NCI-H82 (cell line): ENCODE data around the gene TMEM175.

Experiments
- DNase-seq: peaks from one replicate; lab custom pipeline; 2025; lab: John Stamatoyannopoulos, UW

Gene TMEM175

GRCh38 chr4:947491-947971 is 15.3 kb downstream of the TMEM175 start:
- no peak for DNase-seq

GRCh38 chr4:948101-948935 is 16.1 kb downstream of the TMEM175 start:
- no peak for DNase-seq

DNA sequence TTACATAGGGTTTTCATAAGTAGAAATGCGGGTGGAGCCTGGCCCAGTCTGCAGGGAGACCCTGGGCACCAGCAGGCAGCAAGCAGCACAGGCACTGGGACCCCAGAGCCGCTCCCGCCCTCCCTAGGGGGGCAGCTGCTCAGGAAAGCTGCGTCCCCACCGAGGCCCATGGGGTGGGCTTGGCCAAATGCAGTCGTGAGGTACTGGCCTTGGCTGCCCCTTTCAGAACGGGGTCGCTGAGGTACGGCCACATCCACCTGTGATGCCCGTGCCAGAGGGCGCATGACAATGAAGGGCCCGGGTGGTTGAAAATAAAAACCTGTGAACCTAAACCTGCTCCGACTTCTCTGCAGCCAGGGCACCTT is 16.7 kb downstream of the TMEM175 start:
- no peak for DNase-seq

DNA sequence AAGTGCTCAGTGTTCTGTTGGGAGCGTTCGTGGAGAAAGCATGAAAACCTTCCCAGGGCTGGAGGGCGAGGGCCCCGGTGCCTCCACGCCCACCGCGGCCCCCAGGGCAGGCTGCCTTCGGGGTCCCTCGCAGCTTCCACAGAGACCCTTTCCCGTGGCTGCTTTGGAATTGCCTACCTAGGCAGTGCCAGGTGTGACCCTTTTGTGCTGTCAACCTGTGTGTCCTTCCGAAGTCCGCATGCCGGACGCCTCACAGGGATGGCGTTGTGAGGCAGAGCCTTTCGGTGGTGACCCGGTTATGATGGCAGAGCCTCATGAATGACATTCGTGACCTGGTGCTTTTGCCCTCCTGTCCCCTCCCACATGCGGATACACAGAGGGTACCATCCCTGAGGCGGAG is 17.4 kb downstream of the TMEM175 start:
- DNase-seq, result no peak

- no peak for DNase-seq
Observed at GRCh38 chr4:950136-951020, 18.1 kb downstream of the TMEM175 start.

GRCh38 chr4:951186-951585 is 18.9 kb downstream of the TMEM175 start:
- DNase-seq, result no peak

DNA sequence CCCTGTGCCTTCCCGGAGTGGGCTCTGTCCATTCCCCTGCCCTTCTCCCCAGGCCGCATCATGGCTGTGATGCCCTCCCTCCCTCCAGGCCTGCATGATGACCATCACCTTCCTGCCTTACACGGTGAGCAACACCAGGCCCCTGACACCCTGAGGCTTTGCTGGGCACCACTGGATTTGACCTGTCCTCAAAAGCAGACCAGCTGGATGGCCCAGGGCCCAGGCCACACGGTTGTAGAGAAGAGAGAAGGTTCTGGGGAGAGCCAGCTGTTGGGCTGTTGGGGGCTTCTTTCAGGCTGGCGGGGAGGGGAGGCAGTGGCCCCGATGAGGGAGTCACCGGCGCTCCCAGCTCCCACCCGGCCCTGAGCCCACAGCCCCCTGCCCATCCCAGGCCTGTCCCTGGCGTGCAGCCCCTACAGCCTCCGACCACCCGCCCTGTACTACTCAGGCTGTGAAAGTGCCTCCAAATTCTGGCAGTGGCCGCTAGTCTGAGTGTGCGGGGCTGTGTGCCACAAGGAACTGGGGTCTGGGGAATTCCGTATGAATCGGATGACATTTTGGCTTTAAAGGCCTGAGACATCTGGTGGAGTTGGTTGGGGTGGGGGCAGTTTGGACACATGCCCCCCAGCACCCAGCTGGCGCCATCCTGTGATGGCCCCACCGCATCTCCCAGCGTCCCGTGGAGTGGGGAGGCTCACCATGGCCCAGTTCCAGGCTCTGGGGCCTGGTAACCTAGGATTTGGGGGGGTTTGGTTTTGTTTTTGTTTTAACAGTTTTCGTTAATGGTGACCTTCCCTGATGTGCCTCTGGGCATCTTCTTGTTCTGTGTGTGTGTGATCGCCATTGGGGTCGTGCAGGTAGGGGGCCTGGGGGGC is 19.6 kb downstream of the TMEM175 start:
- no peak for DNase-seq

DNA sequence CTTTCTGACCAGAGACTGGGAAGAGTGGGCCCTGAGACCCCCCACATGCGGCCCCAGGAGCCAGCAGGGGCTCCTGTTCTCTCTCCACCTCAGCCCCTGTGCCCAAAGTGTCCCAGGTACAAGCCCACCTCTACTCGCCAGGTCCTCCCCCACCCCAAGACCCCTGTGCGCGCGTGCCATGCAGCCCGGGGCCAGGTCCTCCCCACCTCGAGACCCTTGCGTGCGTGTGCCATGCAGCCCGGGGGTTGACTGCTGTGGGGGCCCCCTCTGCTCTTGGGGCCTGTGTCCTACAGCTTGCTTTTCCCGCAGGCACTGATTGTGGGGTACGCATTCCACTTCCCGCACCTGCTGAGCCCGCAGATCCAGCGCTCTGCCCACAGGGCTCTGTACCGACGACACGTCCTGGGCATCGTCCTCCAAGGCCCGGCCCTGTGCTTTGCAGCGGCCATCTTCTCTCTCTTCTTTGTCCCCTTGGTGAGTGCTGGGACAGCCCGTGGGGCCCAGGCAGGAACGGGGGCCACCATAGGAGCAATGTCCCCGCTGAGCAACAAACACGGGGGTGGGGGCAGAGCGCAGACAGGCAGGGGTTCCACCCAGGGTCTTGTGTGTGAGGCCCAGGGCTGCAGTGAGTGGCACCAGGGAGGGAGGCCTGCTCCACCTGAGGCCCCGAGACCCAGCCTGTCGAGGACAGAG is 20.8 kb downstream of the TMEM175 start:
- DNase-seq, result no peak

DNA sequence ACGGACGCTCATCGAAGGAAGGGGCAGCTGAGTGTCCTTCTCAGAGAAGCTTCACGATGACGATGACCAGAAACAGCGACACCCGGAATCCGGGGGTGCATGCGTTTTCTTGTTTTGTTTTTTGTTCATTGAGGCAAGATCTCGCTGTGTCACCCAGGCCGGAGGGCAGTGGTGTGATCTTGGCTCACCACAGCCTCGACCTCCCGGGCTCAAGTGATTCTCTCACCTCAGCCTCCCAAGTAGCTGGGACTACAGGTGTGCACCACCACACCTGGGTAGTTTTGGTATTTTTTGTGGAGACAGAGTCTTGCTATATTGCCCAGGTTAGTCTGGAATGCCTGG is 21.3 kb downstream of the TMEM175 start:
- no peak for DNase-seq

GRCh38 chr4:954211-955020 is 22.2 kb downstream of the TMEM175 start:
- DNase-seq, result no peak

- no peak for DNase-seq
Observed at GRCh38 chr4:955161-955921, 23.1 kb downstream of the TMEM175 start.

DNA sequence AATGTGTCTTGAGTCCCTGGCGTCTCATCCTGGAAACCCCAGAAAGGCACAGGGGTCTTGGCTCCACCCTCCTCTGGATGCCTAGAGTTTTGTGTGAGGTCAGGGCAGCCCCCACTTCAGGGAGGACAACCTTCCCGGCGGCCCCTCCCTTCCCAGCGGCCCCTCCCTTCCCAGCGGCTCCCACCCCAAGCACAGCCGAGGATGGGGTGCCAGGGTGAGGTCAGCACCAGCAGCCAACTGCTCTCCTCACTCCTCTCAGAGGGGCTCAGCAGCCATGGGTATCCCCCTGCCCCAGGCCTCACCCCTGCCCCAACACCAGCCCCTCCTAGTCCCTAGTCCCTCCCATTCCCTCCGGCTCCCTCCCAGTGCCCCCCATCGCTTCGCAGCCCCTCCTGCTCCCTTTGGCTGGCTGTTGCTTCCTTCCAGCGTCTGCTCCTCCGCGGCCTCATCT is 23.7 kb downstream of the TMEM175 start:
- no peak for DNase-seq

DNA sequence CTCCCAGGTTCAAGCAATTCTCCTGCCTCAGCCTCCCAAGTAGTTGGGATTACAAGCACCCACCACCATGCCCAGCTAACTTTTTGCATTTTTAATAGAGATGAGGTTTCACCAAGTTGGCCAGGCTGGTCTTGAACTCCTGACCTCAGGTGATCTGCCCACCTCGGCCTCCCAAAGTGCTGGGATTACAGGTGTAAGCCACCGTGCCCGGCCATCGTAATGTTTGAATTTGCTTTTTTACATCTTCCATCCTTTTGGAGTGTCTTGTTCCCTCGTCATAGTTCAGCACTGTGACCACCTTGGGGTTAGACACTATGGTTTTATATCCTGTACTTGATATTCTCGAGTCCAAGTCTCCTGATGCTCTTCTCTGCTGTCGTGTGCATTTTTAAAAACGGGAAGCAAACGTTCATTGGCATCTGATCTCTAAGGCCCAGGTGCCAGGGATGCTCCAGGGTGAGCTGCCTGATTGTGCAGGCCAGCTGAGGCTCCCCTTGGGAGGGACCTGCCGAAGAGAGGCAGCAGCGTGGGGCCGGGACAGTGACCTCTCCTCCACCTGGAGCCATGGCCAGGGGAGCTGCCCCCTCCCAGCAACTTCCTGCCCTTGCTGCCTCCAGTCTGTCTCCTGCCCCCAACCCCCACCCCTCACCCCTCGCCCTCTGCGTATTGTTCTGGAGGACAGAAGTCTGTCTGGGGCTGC is 24.4 kb downstream of the TMEM175 start:
- no peak for DNase-seq

- no peak for DNase-seq
Observed at GRCh38 chr4:957231-957580, 24.9 kb downstream of the TMEM175 start.

GRCh38 chr4:957581-958313 is 25.5 kb downstream of the TMEM175 start:
- DNase-seq, result no peak

- DNase-seq, result no peak
Observed at GRCh38 chr4:958314-958665, 26.0 kb downstream of the TMEM175 start.

- no peak for DNase-seq
Observed at GRCh38 chr4:958696-959337, 26.6 kb downstream of the TMEM175 start.
